ENCODE results near the gene NDUFAF5. TPM values are rescaled to one million over a fixed set of nuclear protein-coding genes. Genes with fewer than 3 reads are reported as not detected.
"Not testable (repeated sequence)": the region's sequence is repeated elsewhere in the genome, so short reads cannot be mapped to it uniquely, and the experiment has no call there.

The NDUFAF5 gene
- 10 to 100 TPM in 1 of 3 donors, 1 to 10 TPM in 2; 5.8 to 14.8 (median 7.7) TPM for polyA plus RNA-seq

GRCh38 chr20:13784893-13785715 is at the start of gene NDUFAF5, which contains the start of gene ESF1:
Gene NDUFAF5, plus strand, starts transcription at chr20:13785028. Its CDS starts 41 bp downstream, at chr20:13785069.
Gene ESF1, minus strand, starts transcription at chr20:13784919. Its CDS starts 1,779 bp downstream, at chr20:13783140.
- Mint-ChIP-seq H3K4me3 (peak within 1 kb of the TSS; percentile 95 to 100 (median 98)), H3K27me3 (ENCODE audit: low read depth in 3 of 3) (peaks cover 7 to 12% (median 12%) of the 10 kb centered on the region in 3 donors), H3K27ac (peak within 1 kb of the TSS; percentile 90 to 100 (median 96)), H3K4me1 (peaks cover 35 to 66% of the 10 kb centered on the region in 2 donors), H3K9me3 (no peaks in the 10 kb centered on the region), H3K36me3 (peaks cover 21 to 25% (median 23%) of the 10 kb centered on the region in 3 donors)
- peak; percentile 91 to 93 (median 91) for DNase-seq

GRCh38 chr20:13735826-13736225 is 49.0 kb upstream of the NDUFAF5 start:
- H3K36me3 Mint-ChIP-seq: peaks cover 23 to 45% (median 43%) of the 10 kb centered on the region in 3 donors
- H3K27ac Mint-ChIP-seq: no peak overlapping the region

GRCh38 chr20:13736436-13737191 is 48.2 kb upstream of the NDUFAF5 start:
- Mint-ChIP-seq H3K4me3 (no peak overlapping the region), H3K36me3 (peaks cover 29 to 49% (median 46%) of the 10 kb centered on the region in 3 donors), H3K9me3 (peaks cover 0 to 2% (median 0%) of the 10 kb centered on the region in 6 donors), H3K4me1 (no peaks in the 10 kb centered on the region), H3K27me3 (ENCODE audit: low read depth in 3 of 3) (no peaks in the 10 kb centered on the region), H3K27ac (no peak overlapping the region)
- DNase-seq: no peak

More at GRCh38 chr20:13735826-13736225, 49.0 kb upstream of the NDUFAF5 start:
- DNase-seq: no peak
- Mint-ChIP-seq H3K4me1 (no peaks in the 10 kb centered on the region), H3K4me3 (no peak overlapping the region), H3K27me3 (ENCODE audit: low read depth in 3 of 3) (no peaks in the 10 kb centered on the region), H3K9me3 (peaks cover 0 to 2% (median 0%) of the 10 kb centered on the region in 6 donors)

GRCh38 chr20:13738187-13738586 is 46.6 kb upstream of the NDUFAF5 start:
- not testable (repeated sequence) for H3K27me3 Mint-ChIP-seq (ENCODE audit: low read depth in 3 of 3); H3K9me3 Mint-ChIP-seq; H3K27ac Mint-ChIP-seq; DNase-seq; H3K4me3 Mint-ChIP-seq; H3K4me1 Mint-ChIP-seq
- H3K36me3 Mint-ChIP-seq: peaks cover 25 to 44% (median 42%) of the 10 kb centered on the region in 3 donors

- Mint-ChIP-seq H3K36me3 (peaks cover 15 to 38% (median 36%) of the 10 kb centered on the region in 3 donors), H3K4me3 (no peak overlapping the region), H3K9me3 (peaks cover 0 to 2% (median 0%) of the 10 kb centered on the region in 6 donors), H3K27me3 (ENCODE audit: low read depth in 3 of 3) (no peaks in the 10 kb centered on the region), H3K4me1 (peaks cover 0 to 5% of the 10 kb centered on the region in 2 donors), H3K27ac (peak overlapping the region in 1 of 6 donors; percentile 9)
- no peak for DNase-seq
Measured at GRCh38 chr20:13739731-13740649, 44.8 kb upstream of the NDUFAF5 start.

GRCh38 chr20:13741879-13742278 is 42.9 kb upstream of the NDUFAF5 start:
- peaks cover 0 to 2% (median 0%) of the 10 kb centered on the region in 6 donors for H3K9me3 Mint-ChIP-seq
- no peak overlapping the region for H3K4me3 Mint-ChIP-seq
- H3K27me3 Mint-ChIP-seq (ENCODE audit: low read depth in 3 of 3): no peaks in the 10 kb centered on the region
- no peak for DNase-seq
- peaks cover 0 to 5% of the 10 kb centered on the region in 2 donors for H3K4me1 Mint-ChIP-seq
- H3K27ac Mint-ChIP-seq: peak overlapping the region in 1 of 6 donors; percentile 47
- H3K36me3 Mint-ChIP-seq: peaks cover 15 to 37% (median 36%) of the 10 kb centered on the region in 3 donors

GRCh38 chr20:13744352-13744751 is 40.5 kb upstream of the NDUFAF5 start:
- Mint-ChIP-seq H3K36me3 (peaks cover 15 to 30% (median 28%) of the 10 kb centered on the region in 3 donors), H3K27ac (no peak overlapping the region), H3K4me1 (peaks cover 0 to 5% of the 10 kb centered on the region in 2 donors), H3K27me3 (ENCODE audit: low read depth in 3 of 3) (no peaks in the 10 kb centered on the region), H3K9me3 (peaks cover 0 to 2% (median 0%) of the 10 kb centered on the region in 6 donors), H3K4me3 (no peak overlapping the region)
- no peak for DNase-seq

GRCh38 chr20:13745784-13746183 is 39.0 kb upstream of the NDUFAF5 start:
- no peak overlapping the region for H3K27ac Mint-ChIP-seq

GRCh38 chr20:13749811-13750210 is 35.0 kb upstream of the NDUFAF5 start:
- Mint-ChIP-seq H3K27me3 (ENCODE audit: low read depth in 3 of 3) (no peaks in the 10 kb centered on the region), H3K4me1 (no peaks in the 10 kb centered on the region), H3K27ac (no peak overlapping the region), H3K4me3 (no peak overlapping the region), H3K36me3 (peaks cover 0 to 8% (median 6%) of the 10 kb centered on the region in 3 donors), H3K9me3 (no peaks in the 10 kb centered on the region)
- DNase-seq: no peak

More at GRCh38 chr20:13745784-13746183, 39.0 kb upstream of the NDUFAF5 start:
- H3K4me1 Mint-ChIP-seq: peaks cover 0 to 5% of the 10 kb centered on the region in 2 donors
- H3K4me3 Mint-ChIP-seq: no peak overlapping the region
- peaks cover 9 to 22% (median 21%) of the 10 kb centered on the region in 3 donors for H3K36me3 Mint-ChIP-seq
- H3K27me3 Mint-ChIP-seq (ENCODE audit: low read depth in 3 of 3): no peaks in the 10 kb centered on the region
- H3K9me3 Mint-ChIP-seq: peaks cover 0 to 2% (median 0%) of the 10 kb centered on the region in 6 donors
- DNase-seq: no peak

- H3K27ac Mint-ChIP-seq: no peak overlapping the region
- no peak overlapping the region for H3K4me3 Mint-ChIP-seq
- DNase-seq: no peak
- H3K9me3 Mint-ChIP-seq: no peaks in the 10 kb centered on the region
- peaks cover 0 to 12% (median 7%) of the 10 kb centered on the region in 3 donors for H3K36me3 Mint-ChIP-seq
- H3K27me3 Mint-ChIP-seq (ENCODE audit: low read depth in 3 of 3): no peaks in the 10 kb centered on the region
- no peaks in the 10 kb centered on the region for H3K4me1 Mint-ChIP-seq
Measured at GRCh38 chr20:13753436-13754036, 31.3 kb upstream of the NDUFAF5 start.

- Mint-ChIP-seq H3K36me3 (peaks cover 13 to 21% (median 20%) of the 10 kb centered on the region in 3 donors), H3K4me1 (no peaks in the 10 kb centered on the region), H3K27ac (no peak overlapping the region), H3K4me3 (no peak overlapping the region), H3K9me3 (no peaks in the 10 kb centered on the region), H3K27me3 (ENCODE audit: low read depth in 3 of 3) (no peaks in the 10 kb centered on the region)
- no peak for DNase-seq
Measured at GRCh38 chr20:13755809-13756208, 29.0 kb upstream of the NDUFAF5 start.

- DNase-seq: no peak
- Mint-ChIP-seq H3K36me3 (peaks cover 13 to 20% (median 18%) of the 10 kb centered on the region in 3 donors), H3K27ac (no peak overlapping the region), H3K9me3 (no peaks in the 10 kb centered on the region), H3K4me3 (no peak overlapping the region), H3K27me3 (ENCODE audit: low read depth in 3 of 3) (no peaks in the 10 kb centered on the region), H3K4me1 (no peaks in the 10 kb centered on the region)
Measured at GRCh38 chr20:13756551-13756950, 28.3 kb upstream of the NDUFAF5 start.
